ENCODE results near the gene CEL. TPM values are rescaled to one million over a fixed set of nuclear protein-coding genes. Genes with fewer than 3 reads are reported as not detected.
A peak's percentile ranks its signal among the peaks of the same experiment; 100 is the strongest.

CEL gene
- total RNA-seq, 1 experiment from 2014 or later, result 3.6 TPM

- peaks cover 11 to 31% of the 10 kb centered on the region in 2 experiments for H3K4me1 Mint-ChIP-seq
- Histone ChIP-seq H3K56ac (ENCODE audit: insufficient read length, low read depth, low read length) (no peak overlapping the region), H2BK5ac (ENCODE audit: insufficient read length, low read length) (no peak overlapping the region), H2AFZ (ENCODE audit: low read length) (no peak overlapping the region), H3K23ac (ENCODE audit: insufficient read length, low read depth, low read length) (no peak overlapping the region), H3K4me1 (ENCODE audit: insufficient read depth, low read length) (peaks cover 3% of the 10 kb centered on the region; the same call in 1 of the 2 replicates), H2BK15ac (ENCODE audit: low read depth, low read length) (no peak overlapping the region), H4K5ac (ENCODE audit: insufficient read length, low read depth, low read length) (no peak overlapping the region), H3K27me3 (ENCODE audit: insufficient read depth, low read length) (peaks cover 8% of the 10 kb centered on the region; the same call in 1 of the 2 replicates), H3K23me2 (ENCODE audit: insufficient read length, low read depth, low read length, poor library complexity, severe bottlenecking) (peaks cover 9% of the 10 kb centered on the region), H4K91ac (ENCODE audit: insufficient read length, low read depth, low read length) (no peak overlapping the region), H2BK120ac (ENCODE audit: low read depth, low read length, poor library complexity, severe bottlenecking) (no peak overlapping the region), H4K8ac (replicated peaks; ENCODE audit: insufficient read length, low read depth, low read length) (no peak overlapping the region), H3K14ac (ENCODE audit: insufficient read depth, low read length) (no peak overlapping the region), H4K20me1 (ENCODE audit: control insufficient read depth, insufficient read depth, insufficient read length) (peaks cover 8% of the 10 kb centered on the region), H3K18ac (ENCODE audit: insufficient read length, low read depth, low read length) (no peak overlapping the region), H3K4ac (ENCODE audit: low read depth, low read length) (no peak overlapping the region), H3K9ac (ENCODE audit: extremely low read depth, insufficient read length, low read length) (no peak overlapping the region), H3K9me3 (ENCODE audit: control insufficient read depth, low read depth, low read length) (no peaks in the 10 kb centered on the region), H3K79me2 (ENCODE audit: insufficient read depth, low read length) (no peaks in the 10 kb centered on the region), H3K4me2 (ENCODE audit: insufficient read depth, insufficient read length, low read length) (no peak overlapping the region), H2BK12ac (ENCODE audit: insufficient read length, low read depth, low read length) (no peak overlapping the region), H2BK20ac (ENCODE audit: low read depth, low read length, poor library complexity, severe bottlenecking) (no peak overlapping the region), H2AK5ac (ENCODE audit: insufficient read length, low read length) (no peak overlapping the region), H3K27ac (ENCODE audit: insufficient read length, low read depth, low read length) (no peak overlapping the region), H3T11ph (ENCODE audit: low read length) (no peak overlapping the region), H3K79me1 (ENCODE audit: insufficient read depth, low read depth, low read length, poor library complexity, severe bottlenecking) (no peaks in the 10 kb centered on the region)
- no CpG with 5 or more reads among the region's 3 CpGs for WGBS (ENCODE audit: extremely low coverage, insufficient read length, low lambda C conversion rate)
- no peaks in the 10 kb centered on the region for H3K9me3 Mint-ChIP-seq
- TF ChIP-seq CTCF (conservative IDR thresholded peaks at IDR 0.05), result no peak
- no peak for DNase-seq
- H3K27me3 Mint-ChIP-seq (ENCODE audit: low read depth), result peaks cover 42% of the 10 kb centered on the region
- H3K36me3 Mint-ChIP-seq (ENCODE audit: insufficient read depth in 1 of 3, low read depth in 3 of 3), result no peaks in the 10 kb centered on the region; a peak in 1 of 7 replicates
- H3K4me3 Mint-ChIP-seq, result no peak overlapping the region
- 0 out of 7 replicates have a peak overlapping the region, but pooled peaks of 1 of the 3 experiments have one; percentile 80 for H3K27ac Mint-ChIP-seq
Observed at GRCh38 chr9:133118179-133118520, 56.4 kb downstream of the CEL start.
